HCT116 (cell line): ENCODE data around the gene A2ML1.
"Not testable (repeated sequence)": the region's sequence is repeated elsewhere in the genome, so short reads cannot be mapped to it uniquely, and the experiment has no call there.

Source experiments
- ATF3 ChIP-seq: IDR thresholded peaks from 2 replicates; pipeline ENCODE4 v1.6.1; 2012
- EZH2 ChIP-seq: fragments of 200-600 bp; sonication (generic); IDR thresholded peaks from 2 replicates; pipeline ENCODE4 v1.6.1; 2017; ENCODE audit warnings: antibody characterized with exemption, mixed run types
- POLR2AphosphoS5 ChIP-seq: IDR thresholded peaks from 2 replicates; pipeline ENCODE4 v1.6.1; 2011; ENCODE audit warnings: mild to moderate bottlenecking, low read depth, low read length, moderate library complexity
- YY1 ChIP-seq: IDR thresholded peaks from 2 replicates; pipeline ENCODE4 v1.6.1; 2011; ENCODE audit warnings: low read length, low read depth, moderate library complexity, mild to moderate bottlenecking; ENCODE audit not compliant: insufficient replicate concordance; ENCODE audit errors: extremely low read depth

GRCh38 chr12:8859448-8859847 is 37.0 kb downstream of the A2ML1 start:
- not testable (repeated sequence) for TF ChIP-seq ATF3, EZH2, POLR2AphosphoS5, YY1
